ENCODE data around the gene HOPX.

DNA sequence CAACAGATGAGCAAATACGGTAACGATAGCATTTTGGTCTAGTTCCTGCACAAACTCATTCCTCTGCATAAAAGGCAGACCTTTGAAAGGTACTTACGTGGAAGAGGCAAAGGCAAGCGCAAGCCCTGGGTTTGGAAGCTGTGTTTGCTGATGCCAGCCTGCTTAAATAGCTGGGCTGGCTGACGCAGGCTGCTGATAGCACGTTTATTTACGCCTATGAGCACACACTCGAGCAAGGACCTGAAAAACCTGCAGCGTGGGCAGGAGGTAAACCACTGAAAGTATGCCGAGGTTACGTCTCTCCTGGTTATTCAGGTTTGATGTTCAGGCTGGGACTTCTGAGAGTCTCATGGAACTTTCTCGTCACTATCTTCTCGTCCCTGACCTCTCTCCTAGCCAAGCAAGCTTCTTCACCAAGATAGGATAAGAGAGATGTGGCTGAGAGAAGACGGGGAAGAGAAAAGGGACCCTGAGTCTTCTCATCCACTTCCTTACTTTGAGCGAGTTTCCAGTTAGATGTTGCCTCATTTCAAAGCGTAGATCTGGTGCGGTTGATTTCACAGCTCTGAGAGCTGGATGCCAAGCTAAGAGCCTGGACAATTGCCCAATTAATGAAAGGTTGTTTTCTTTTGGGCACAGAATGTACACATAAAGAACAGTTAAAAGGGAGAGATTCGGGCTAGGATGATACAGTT lies at the start of gene HOPX:
- TF ChIP-seq, protein P1, sequence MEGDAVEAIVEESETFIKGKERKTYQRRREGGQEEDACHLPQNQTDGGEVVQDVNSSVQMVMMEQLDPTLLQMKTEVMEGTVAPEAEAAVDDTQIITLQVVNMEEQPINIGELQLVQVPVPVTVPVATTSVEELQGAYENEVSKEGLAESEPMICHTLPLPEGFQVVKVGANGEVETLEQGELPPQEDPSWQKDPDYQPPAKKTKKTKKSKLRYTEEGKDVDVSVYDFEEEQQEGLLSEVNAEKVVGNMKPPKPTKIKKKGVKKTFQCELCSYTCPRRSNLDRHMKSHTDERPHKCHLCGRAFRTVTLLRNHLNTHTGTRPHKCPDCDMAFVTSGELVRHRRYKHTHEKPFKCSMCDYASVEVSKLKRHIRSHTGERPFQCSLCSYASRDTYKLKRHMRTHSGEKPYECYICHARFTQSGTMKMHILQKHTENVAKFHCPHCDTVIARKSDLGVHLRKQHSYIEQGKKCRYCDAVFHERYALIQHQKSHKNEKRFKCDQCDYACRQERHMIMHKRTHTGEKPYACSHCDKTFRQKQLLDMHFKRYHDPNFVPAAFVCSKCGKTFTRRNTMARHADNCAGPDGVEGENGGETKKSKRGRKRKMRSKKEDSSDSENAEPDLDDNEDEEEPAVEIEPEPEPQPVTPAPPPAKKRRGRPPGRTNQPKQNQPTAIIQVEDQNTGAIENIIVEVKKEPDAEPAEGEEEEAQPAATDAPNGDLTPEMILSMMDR (IDR thresholded peaks at IDR 0.05), result no peak
- TF ChIP-seq EZH2phosphoT487 (IDR thresholded peaks at IDR 0.05), result no peak

Measured in neural progenitor cell (in vitro differentiated cells).